ENCODE measurements around the gene ATP13A2. TPM values are rescaled to one million over a fixed set of nuclear protein-coding genes. Genes with fewer than 3 reads are reported as not detected.

Gene ATP13A2
- total RNA-seq, 2 experiments from 2014 or later, result 25.0 to 28.8 TPM

DNA sequence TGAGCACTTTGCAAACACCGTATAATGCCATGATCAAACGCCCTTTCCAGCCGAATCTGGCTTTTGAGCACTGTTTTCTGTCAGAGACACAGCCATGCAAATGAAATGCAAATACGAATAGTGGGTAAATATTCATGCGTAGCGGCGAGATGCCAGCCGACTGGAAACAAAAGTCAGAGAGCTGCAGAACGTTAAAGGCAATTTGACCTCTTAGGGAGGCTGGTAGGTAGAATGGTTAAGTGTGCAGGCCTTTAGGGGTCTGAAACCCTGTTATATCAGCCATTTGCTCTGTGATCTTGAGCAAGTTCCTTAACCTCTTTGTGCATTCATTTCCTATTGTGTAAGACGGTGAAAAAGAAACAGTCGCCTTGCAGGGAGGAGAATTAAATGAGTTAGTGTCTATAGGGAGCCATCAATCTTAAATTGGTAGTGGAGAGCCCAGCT is 48.6 kb upstream of the ATP13A2 start:
- H3K4me2 ChIP-seq (ENCODE audit: low read length), result peak overlapping the region; percentile 61

DNA sequence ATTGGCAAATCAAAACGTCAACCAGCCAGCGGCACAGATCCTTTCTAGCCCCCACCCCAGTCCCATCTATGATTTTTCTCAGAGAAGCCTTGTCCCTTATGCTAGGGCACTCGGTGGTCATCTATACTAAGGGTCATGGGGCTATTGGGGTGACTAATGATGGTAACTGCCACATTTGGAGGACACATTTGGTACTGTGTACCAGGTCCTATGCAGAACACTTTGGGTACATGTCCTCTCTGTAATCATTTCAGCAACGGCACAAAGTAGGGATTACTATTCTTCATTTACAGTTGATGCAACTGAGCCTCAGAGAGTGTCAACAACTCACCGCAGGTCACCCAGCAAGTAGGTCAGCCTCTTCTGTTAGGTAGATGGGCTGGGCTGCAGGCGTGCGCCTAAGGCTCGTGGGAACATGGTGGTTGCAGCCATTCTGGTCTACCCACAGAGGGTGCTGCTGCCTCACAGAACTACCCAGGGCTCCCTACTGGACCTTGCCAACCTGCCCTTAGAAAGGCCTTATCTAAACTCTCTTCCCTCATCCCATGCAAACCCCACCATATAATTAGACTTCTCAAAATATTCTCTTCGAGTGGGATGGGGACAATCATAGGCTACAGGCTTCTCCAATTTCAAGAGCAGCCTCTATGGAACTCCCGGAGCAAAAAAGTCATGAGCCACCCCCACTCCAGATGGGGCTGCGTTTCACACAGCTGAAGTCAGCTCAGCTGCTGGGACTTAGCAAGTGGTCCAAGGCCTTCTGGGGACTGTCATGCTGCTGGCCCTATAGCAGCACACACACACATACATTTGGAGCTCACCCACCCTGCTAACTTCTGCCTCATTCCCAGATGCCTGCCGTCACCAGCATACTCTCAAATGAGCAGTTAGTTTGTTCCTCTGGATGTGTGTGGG is 47.9 kb upstream of the ATP13A2 start:
- intact Hi-C loops (cut with micrococcal nuclease; ENCODE audit: unreplicated experiment), result loop anchor here (1.0 to 10.0 kb wide), 3 partner anchors 63 to 275 kb away; no protein-coding TSS in a partner anchor

More for the DNA sequence above, 48.6 kb upstream of the ATP13A2 start:
- TF ChIP-seq, protein P1, sequence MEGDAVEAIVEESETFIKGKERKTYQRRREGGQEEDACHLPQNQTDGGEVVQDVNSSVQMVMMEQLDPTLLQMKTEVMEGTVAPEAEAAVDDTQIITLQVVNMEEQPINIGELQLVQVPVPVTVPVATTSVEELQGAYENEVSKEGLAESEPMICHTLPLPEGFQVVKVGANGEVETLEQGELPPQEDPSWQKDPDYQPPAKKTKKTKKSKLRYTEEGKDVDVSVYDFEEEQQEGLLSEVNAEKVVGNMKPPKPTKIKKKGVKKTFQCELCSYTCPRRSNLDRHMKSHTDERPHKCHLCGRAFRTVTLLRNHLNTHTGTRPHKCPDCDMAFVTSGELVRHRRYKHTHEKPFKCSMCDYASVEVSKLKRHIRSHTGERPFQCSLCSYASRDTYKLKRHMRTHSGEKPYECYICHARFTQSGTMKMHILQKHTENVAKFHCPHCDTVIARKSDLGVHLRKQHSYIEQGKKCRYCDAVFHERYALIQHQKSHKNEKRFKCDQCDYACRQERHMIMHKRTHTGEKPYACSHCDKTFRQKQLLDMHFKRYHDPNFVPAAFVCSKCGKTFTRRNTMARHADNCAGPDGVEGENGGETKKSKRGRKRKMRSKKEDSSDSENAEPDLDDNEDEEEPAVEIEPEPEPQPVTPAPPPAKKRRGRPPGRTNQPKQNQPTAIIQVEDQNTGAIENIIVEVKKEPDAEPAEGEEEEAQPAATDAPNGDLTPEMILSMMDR (conservative IDR thresholded peaks at IDR 0.05; ENCODE audit: low read length), result no peak
- TF ChIP-seq EZH2phosphoT487 (IDR thresholded peaks at IDR 0.05; ENCODE audit: borderline replicate concordance, low read depth, low read length), result no peak
- Histone ChIP-seq H3K79me2 (ENCODE audit: insufficient read depth, low read depth, low read length) (no peaks in the 10 kb centered on the region), H3K36me3 (ENCODE audit: insufficient read depth, low read length) (no peaks in the 10 kb centered on the region), H3K9me2 (ENCODE audit: insufficient read depth, low read length) (no peaks in the 10 kb centered on the region), H3K9me3 (ENCODE audit: low read length) (peaks cover 9% of the 10 kb centered on the region; the same call in 1 of the 2 replicates), H3K4me1 (ENCODE audit: insufficient read depth, low read length, poor library complexity, severe bottlenecking) (peaks cover 16% of the 10 kb centered on the region), H4K20me1 (ENCODE audit: insufficient read depth, low read length) (no peaks in the 10 kb centered on the region), H3K27ac (ENCODE audit: low read depth, low read length, poor library complexity, severe bottlenecking) (no peak overlapping the region), H2AFZ (ENCODE audit: low read length) (peak overlapping the region; percentile 80), H3K4me3 (ENCODE audit: low read depth, low read length, poor library complexity, severe bottlenecking) (peak overlapping the region; percentile 29)
- intact Hi-C loops (cut with micrococcal nuclease; ENCODE audit: unreplicated experiment), result loop anchor here (5.0 kb wide), 1 partner anchor 62 kb away; no protein-coding TSS in a partner anchor
- POLR2A ChIA-PET, result no interaction called here
- BruUV-seq (replicated peaks), result no TSS peak
- CTCF ChIA-PET (ENCODE audit: unreplicated experiment), result interaction anchor here (0.5 kb wide), 1 partner anchor 251 kb away, joined by 4 read pairs; no protein-coding TSS in a partner anchor
- peak; percentile 19 for DNase-seq (ENCODE audit: low spot score)

More for the DNA sequence above, 47.9 kb upstream of the ATP13A2 start:
- TF ChIP-seq EZH2phosphoT487 (IDR thresholded peaks at IDR 0.05; ENCODE audit: borderline replicate concordance, low read depth, low read length), result no peak
- TF ChIP-seq, protein P1 (conservative IDR thresholded peaks at IDR 0.05; ENCODE audit: low read length), result peak; percentile 87
- peak overlapping the region; percentile 61 for H3K4me2 ChIP-seq (ENCODE audit: low read length)
- DNase-seq (ENCODE audit: low spot score), result peak; percentile 76
- ChIA-PET POLR2A (no interaction called here), CTCF (ENCODE audit: unreplicated experiment) (interaction anchor here (0.5 kb wide), 1 partner anchor 251 kb away, joined by 4 read pairs; no protein-coding TSS in a partner anchor)
- no peaks in the 10 kb centered on the region for H4K20me1 ChIP-seq (ENCODE audit: insufficient read depth, low read length)
- H3K27ac ChIP-seq (ENCODE audit: low read depth, low read length, poor library complexity, severe bottlenecking), result no peak overlapping the region
- no peaks in the 10 kb centered on the region for H3K36me3 ChIP-seq (ENCODE audit: insufficient read depth, low read length)
- peak overlapping the region; percentile 80 for H2AFZ ChIP-seq (ENCODE audit: low read length)
- H3K4me3 ChIP-seq (ENCODE audit: low read depth, low read length, poor library complexity, severe bottlenecking), result peak overlapping the region; percentile 29
- peaks cover 16% of the 10 kb centered on the region for H3K4me1 ChIP-seq (ENCODE audit: insufficient read depth, low read length, poor library complexity, severe bottlenecking)
- no peaks in the 10 kb centered on the region for H3K79me2 ChIP-seq (ENCODE audit: insufficient read depth, low read depth, low read length)
- no peaks in the 10 kb centered on the region for H3K9me2 ChIP-seq (ENCODE audit: insufficient read depth, low read length)
- BruUV-seq (replicated peaks), result no TSS peak
- H3K9me3 ChIP-seq (ENCODE audit: low read length), result 0 out of 2 replicates have a peak, but pooled peaks cover 4% of the 10 kb centered on the region
